Uterus (tissue), 2 donors: ENCODE data around the gene SLC51B.

Experiments
- CTCF ChIP-seq, 4 experiments: fragments of 200-600 bp in 2 of 4; fragments of 450-650 bp in 2 of 4; sonication (generic) in 2 of 4; IDR thresholded peaks; one replicate each; pipeline ENCODE4 v1.5.1; 2016 to 2019; ENCODE audit warnings: antibody characterized with exemption in 4 of 4, mild to moderate bottlenecking in 2 of 4, moderate library complexity in 1 of 4
- POLR2A ChIP-seq, 2 donors: fragments of 450-650 bp; IDR thresholded peaks; one replicate each; pipeline ENCODE4 v1.6.1; 2016; ENCODE audit warnings: antibody characterized with exemption in 2 of 2, mild to moderate bottlenecking in 1 of 2, moderate library complexity in 1 of 2

DNA sequence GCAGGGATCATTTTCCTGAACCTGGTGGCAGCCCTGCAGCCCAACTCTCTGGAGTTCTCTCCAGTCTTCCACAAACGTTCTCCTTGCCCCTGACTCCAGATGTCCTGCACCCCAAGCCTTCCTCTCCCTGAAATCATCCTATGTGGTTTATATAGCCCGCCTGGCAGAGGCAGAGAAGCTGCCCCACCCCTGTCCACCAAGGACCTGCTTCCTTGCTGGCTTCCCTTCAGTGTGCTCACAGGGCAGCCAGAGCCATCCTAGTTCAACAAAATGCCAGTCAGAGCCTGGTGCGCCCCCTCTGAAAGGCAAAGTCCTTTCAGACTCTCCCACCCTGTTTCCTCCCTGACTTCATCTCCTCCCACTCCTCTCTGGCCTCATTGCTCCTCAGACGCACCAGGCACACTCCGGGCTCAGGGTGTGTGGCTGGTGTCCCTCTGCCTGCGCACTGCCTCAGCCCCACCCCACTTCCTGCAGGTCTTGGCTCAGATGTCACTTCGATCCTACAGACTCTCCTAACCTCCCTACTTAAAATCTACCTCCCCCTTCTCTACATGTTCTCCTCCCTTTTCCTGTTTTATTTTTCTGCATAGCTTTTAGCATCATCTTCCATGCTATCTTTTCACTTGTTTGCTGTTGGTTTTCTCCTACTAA lies 37.2 kb downstream of the SLC51B start:
- peak in 1 of 2 donors; percentile 15 for TF ChIP-seq POLR2A (IDR thresholded peaks at IDR 0.05)
- TF ChIP-seq CTCF (IDR thresholded peaks at IDR 0.05), result no peak
